GM13977 (cell line): Measurements from ENCODE around the gene DPP8.

Experiments
- DNase-seq: peaks from one replicate; pipeline ENCODE4 v3.0.0; 2012; ENCODE audit warnings: low spot score
- CTCF ChIP-seq: IDR thresholded peaks from 2 replicates; pipeline ENCODE4 v1.5.1; 2012; ENCODE audit warnings: mild to moderate bottlenecking, control low read depth; ENCODE audit not compliant: insufficient read depth; ENCODE audit errors: extremely low read depth, missing control alignments
- in situ Hi-C: fragments of 300-500 bp; cut with MboI; formaldehyde crosslinking; loops from one replicate; pipeline ENCODE4 v1.12.0; 2022; ENCODE audit warnings: low sequenced_read_pairs, low pct_unique_long_range_greater_than_20kb, mixed read lengths, inconsistent platforms; ENCODE audit not compliant: unreplicated experiment

DPP8 gene

GRCh38 chr15:65423150-65423975 lies 94.1 kb downstream of the DPP8 start:
- TF ChIP-seq CTCF, result no peak
- DNase-seq, result no peak
- in situ Hi-C loops, result no loop called here

DNA sequence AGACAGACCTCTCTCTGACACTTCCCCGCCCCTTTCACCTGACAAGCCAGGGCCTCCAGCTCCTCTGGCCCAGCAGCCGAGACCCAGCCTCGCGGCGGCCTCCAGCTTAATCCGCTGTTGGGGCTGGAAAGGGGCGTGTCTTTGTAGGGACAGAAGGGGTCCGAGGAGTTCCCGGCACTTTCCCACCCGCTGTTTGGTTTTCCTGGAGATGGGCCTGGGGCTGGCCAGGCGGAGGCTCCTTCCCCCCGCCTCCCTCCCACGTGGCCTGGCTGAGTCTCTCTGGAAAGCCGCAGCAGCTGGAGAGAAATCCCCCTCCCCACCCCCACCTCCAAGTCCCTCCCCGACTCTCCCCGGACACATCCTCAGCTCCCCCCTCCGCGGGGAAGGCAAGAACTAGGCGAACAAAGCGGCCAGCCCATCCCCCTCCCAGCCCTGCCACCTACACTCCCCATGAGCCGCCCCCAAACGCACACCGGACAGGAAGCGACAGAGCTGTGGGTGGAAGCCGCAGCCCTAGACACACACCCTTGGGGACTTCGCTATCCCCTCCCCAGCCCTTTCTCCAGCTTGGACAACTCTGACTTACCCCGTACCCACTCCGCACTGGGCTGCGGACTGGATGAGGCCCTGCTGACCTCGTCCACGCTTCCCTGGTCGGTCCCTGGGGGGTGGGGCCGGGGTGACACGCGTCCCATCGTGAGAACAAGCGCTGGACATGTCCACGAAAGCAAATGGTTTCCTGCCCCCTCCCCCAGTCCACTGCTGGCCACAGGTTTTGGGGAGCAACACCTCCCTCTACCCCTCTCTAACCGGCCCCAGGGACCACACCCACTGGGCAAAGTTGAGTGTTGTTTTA lies 95.9 kb downstream of the DPP8 start:
- DNase-seq, result peak; percentile 78
- TF ChIP-seq CTCF, result no peak
- in situ Hi-C loops, result no loop called here

GRCh38 chr15:65420975-65421359 lies 96.5 kb downstream of the DPP8 start:
- TF ChIP-seq CTCF, result no peak
- in situ Hi-C loops, result no loop called here
- DNase-seq, result no peak

DNA sequence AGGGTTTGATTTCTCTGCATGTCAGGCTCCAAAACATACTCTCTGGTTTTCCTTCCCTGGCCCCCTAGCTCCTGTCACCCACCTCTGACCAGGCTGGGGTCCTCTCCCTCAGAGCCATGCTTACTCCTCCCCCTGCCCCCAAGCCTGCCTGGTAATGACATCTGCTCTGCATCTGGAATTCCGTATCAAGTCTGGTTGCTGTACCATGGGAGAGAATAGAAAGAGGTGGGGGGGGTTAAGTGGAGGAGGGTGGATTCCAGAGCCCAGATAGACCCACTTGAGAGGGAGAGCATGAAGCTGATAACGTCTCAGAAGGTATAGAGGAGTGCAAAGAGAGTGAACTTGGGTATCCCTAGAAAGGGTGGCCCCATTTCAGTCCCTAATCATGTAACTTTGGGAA lies 98.9 kb downstream of the DPP8 start:
- no peak for TF ChIP-seq CTCF
- in situ Hi-C loops, result no loop called here
- DNase-seq, result no peak

DNA sequence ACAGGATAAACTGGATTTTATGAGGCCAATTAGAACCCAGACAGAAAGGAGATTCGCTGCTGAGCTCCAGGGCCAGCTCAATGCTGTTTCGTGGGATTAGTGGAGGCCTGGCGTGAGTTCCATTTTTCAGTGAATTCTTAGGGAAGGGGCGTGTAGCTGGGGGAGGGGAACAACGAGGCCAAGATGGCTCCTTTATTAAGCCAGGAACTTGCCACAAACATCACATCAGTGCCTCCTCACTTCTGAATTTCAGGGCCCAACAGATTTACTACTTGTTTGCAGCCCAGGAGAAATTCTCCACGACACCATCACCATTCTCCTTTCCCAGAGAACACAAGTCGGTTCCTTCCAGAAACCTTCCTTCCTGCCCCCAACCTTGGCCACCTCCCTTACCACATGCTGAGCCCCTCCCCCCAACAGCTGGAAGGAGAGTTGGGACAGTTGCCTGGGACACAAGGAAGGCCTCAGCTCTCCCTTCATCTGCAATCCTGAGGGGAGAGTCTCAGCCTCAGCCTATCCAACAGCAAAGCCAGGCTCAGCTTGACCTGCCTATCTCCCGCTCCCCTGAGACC lies 100.6 kb downstream of the DPP8 start:
- DNase-seq, result no peak
- TF ChIP-seq CTCF, result no peak
- in situ Hi-C loops, result no loop called here

DNA sequence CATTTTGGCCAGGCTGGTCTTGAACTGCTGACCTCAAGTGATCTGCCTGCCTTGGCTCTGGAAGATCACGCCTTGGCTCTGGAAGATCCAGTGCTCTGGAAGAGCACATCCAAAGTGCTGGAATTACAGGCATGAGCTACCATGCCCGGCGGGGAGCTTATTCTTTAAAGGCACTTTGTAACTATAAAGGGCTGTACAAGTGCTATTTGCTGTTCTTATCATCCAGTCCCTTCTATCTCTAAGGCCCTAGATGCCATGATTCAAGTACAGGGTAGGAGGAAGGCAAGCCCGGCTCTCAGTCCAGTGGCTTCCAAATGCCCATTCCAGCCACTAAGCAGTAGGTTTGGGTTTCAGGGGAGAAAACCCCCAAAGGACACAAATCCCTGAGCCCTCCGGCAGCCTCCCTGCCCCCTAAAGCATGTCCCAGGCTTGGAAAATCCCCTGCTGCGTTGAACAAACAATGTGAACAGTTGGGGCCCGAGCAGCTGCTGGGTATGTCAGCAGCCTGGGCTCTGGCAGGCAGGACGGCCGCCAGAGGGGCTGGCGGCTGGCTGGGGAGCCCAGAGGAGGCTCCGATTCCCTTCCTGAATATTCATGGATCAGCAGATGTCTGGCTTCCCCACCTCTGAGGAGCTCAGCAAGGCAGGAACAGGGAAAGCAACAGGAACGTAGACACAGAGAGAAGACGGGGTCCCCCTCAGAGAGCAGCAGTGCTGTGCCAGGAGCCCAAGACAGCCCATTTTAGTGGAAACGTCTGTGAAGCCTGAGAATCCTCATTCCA lies 102.5 kb downstream of the DPP8 start:
- TF ChIP-seq CTCF, result no peak
- in situ Hi-C loops, result no loop called here
- DNase-seq, result no peak
